Erythroblast (primary cell): ENCODE results near the gene TFPT.

Experiments
- GATA1 ChIP-seq: IDR thresholded peaks from 2 replicates; pipeline ENCODE4 v1.6.1; 2011; ENCODE audit warnings: low read depth, mild to moderate bottlenecking, control low read depth, low read length, moderate library complexity
- POLR2A ChIP-seq: IDR thresholded peaks from 2 replicates; pipeline ENCODE4 v1.6.1; 2011; ENCODE audit warnings: mild to moderate bottlenecking, low read length

DNA sequence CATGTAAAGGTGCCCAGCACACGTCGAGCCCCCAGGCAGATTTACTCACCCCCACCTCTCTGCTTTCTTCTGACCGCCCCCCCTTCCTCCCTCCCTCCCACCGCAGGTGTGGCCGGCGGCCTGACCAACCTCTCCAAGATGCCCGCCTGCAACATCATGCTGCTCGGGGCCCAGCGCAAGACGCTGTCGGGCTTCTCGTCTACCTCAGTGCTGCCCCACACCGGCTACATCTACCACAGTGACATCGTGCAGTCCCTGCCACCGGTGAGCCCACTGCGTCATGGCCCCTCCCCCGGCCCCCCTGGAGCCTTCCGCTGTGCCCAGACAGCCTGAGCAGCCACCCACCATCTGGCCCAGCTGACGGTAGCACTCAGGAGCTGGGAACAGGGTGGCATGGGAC, 8.9 kb upstream of the TFPT start:
- TF ChIP-seq POLR2A = no peak
- no peak for TF ChIP-seq GATA1
